Esophagus squamous epithelium (tissue), 5 donors: Measurements from ENCODE around the gene CHRNB2. TPM values are rescaled to one million over a fixed set of nuclear protein-coding genes. Genes with fewer than 3 reads are reported as not detected.

ENCODE experiments used
- DNase-seq: peaks from one replicate; lab custom pipeline; 2025; lab: John Stamatoyannopoulos, UW
- H3K27ac ChIP-seq, 4 donors: fragments of 200-600 bp; sonication (generic); one replicate each; pipeline ENCODE4 v1.5.1; 2016 to 2019; ENCODE audit warnings: mild to moderate bottlenecking in 1 of 4
- H3K27me3 ChIP-seq, 4 donors: fragments of 200-600 bp; sonication (generic); 1 replicate in 3 of 4; 2 replicates in 1 of 4; pipeline versions ENCODE4 v1.5.1 to v1.6.0; 2017 to 2021; ENCODE audit warnings: antibody characterized with exemption in 1 of 4
- H3K36me3 ChIP-seq, 3 donors: fragments of 200-600 bp; sonication (generic); one replicate each; pipeline ENCODE4 v1.5.1; 2016 to 2019
- H3K4me1 ChIP-seq, 3 donors: fragments of 200-600 bp; sonication (generic); one replicate each; pipeline ENCODE4 v1.5.1; 2017 to 2019
- H3K4me3 ChIP-seq, 4 donors: fragments of 200-600 bp; sonication (generic); 1 replicate in 3 of 4; 2 replicates in 1 of 4; pipeline ENCODE4 v1.5.1; 2016 to 2019; ENCODE audit warnings: mild to moderate bottlenecking in 2 of 4, moderate library complexity in 1 of 4
- H3K9me3 ChIP-seq, 3 donors: fragments of 200-600 bp; sonication (generic); one replicate each; pipeline ENCODE4 v1.5.1; 2016 to 2019
- POLR2A ChIP-seq, 4 donors: fragments of 450-650 bp; IDR thresholded peaks; one replicate each; pipeline ENCODE4 v1.6.1; 2017; ENCODE audit warnings: antibody characterized with exemption in 4 of 4, mild to moderate bottlenecking in 4 of 4, moderate library complexity in 3 of 4
- WGBS, 2 donors: methylation state at CpG; one replicate each; pipeline ENCODE4 v1.1.5; 2018; 5-methylcytosine and 5-hydroxymethylcytosine counted together
- intact Hi-C: fragments of 100-400 bp; cut with DNase I; formaldehyde crosslinking; loops from one replicate; pipeline ENCODE4 v1.15.0; 2022
- total RNA-seq, 4 donors: library from RNA; depleted of rRNA; stranded (reverse); fragments of >200 nt; gene quantifications; one replicate each; pipeline ENCODE4 v1.1.0, GENCODE V29; 2016
- TF ChIP-seq, protein P1 (sequence below), 6 experiments: fragments of 450-650 bp in 4 of 6; fragments of 200-600 bp in 2 of 6; sonication (generic) in 2 of 6; IDR thresholded peaks; one replicate each; pipeline ENCODE4 v1.5.1; 2016 to 2019; ENCODE audit warnings: antibody characterized with exemption in 6 of 6, mild to moderate bottlenecking in 4 of 6, moderate library complexity in 4 of 6
- donor health status: DM: yes; HTN: yes; CAD: no.

The CHRNB2 gene
- total RNA-seq, 4 donors from 2014 or later: 0.11 to 0.38 (median 0.16) TPM

DNA sequence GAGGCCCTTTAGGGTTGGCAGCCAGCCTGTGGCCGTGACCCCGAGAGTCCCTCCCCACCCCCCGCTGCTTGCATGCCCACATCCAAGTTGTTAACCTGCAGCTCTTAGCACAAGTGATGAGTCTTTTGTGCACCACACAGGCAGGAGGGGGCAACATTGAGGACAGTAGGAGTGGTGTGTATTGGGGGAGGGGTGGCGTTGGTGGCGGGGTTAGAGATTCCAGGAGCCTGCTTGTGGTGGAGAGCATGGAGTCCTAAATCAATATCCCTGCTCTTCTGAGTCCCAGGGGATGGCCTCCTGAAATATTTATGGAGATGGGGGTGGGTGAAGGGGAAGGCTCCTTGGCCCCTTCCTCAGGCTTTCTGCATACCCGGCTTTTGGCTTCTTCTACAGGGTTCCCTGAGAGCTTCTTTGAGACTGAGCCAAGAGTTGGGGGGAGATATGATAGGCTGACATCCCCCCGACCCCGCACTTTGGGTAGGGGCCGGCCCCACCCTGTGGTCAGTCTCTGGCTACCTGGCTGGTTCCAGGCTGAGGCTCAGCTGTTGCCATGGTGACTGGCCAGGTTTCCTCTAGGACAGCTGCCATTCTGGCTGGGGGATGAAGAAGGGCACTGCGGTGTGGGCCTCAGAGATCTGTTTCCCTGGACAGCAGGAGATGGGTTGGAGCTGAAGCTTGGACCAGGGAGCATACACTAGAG, 5.0 kb downstream of the CHRNB2 start:
- Histone ChIP-seq H3K4me1 (peaks cover 4 to 14% (median 7%) of the 10 kb centered on the region in 3 donors), H3K9me3 (no peaks in the 10 kb centered on the region), H3K36me3 (no peaks in the 10 kb centered on the region), H3K4me3 (no peak overlapping the region), H3K27ac (no peak overlapping the region), H3K27me3 (peaks cover 0 to 26% (median 0%) of the 10 kb centered on the region in 4 donors)
- no peak for DNase-seq
- WGBS, 2 donors: 76 to 79% methylated on average over 5 to 6 of the region's 10 CpGs
- intact Hi-C loops: no loop called here
- TF ChIP-seq, protein P1, sequence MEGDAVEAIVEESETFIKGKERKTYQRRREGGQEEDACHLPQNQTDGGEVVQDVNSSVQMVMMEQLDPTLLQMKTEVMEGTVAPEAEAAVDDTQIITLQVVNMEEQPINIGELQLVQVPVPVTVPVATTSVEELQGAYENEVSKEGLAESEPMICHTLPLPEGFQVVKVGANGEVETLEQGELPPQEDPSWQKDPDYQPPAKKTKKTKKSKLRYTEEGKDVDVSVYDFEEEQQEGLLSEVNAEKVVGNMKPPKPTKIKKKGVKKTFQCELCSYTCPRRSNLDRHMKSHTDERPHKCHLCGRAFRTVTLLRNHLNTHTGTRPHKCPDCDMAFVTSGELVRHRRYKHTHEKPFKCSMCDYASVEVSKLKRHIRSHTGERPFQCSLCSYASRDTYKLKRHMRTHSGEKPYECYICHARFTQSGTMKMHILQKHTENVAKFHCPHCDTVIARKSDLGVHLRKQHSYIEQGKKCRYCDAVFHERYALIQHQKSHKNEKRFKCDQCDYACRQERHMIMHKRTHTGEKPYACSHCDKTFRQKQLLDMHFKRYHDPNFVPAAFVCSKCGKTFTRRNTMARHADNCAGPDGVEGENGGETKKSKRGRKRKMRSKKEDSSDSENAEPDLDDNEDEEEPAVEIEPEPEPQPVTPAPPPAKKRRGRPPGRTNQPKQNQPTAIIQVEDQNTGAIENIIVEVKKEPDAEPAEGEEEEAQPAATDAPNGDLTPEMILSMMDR (IDR thresholded peaks at IDR 0.05): no peak
- no peak for TF ChIP-seq POLR2A (IDR thresholded peaks at IDR 0.05)

DNA sequence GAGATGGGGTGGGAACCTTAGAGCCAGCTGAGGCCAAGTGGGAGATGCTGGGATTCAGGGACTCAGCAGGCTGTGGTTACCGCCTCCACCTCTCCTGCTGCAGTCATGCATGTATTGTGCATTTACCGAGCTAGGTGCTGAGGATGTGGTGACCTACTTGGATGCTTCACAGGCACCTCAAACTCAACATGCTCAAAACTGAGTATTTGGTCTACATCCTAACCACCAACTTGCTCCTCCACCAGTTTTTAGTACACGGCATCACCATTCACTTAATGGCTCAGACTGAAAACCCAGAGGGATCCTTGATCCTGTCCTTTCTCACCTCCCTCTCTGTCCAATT, 5.6 kb downstream of the CHRNB2 start:
- H3K27me3 ChIP-seq: peaks cover 0 to 21% (median 0%) of the 10 kb centered on the region in 4 donors

DNA sequence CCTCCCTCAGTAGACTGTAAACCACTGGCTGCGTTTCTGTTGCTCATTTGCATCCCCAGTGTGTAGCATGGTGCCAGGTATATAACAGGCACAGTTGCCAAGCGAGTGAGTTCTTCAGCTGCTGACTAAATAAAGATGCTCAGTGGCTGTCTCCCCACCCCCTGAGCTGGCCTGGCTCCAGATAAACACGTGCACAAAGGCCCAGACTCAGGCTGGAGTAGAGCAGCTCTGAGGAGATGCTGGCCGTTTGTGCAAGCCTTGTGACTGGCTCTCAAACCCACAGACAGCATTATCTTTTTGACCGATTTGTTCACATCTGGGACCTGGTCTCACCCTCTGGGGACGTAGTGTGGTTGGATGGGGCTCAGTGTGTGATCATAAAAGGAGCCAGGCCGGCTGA, 7.1 kb downstream of the CHRNB2 start:
- no peak overlapping the region for H3K27ac ChIP-seq
- 17 to 19% methylated on average over 2 to 7 of the region's 7 CpGs for WGBS, 2 donors
- peaks cover 0 to 15% (median 4%) of the 10 kb centered on the region in 3 donors for H3K4me1 ChIP-seq
- H3K4me3 ChIP-seq: no peak overlapping the region
- H3K9me3 ChIP-seq: no peaks in the 10 kb centered on the region
- DNase-seq: no peak
- intact Hi-C loops: no loop called here
- H3K27me3 ChIP-seq: peaks cover 0 to 5% (median 0%) of the 10 kb centered on the region in 4 donors
- peaks cover 0 to 19% (median 0%) of the 10 kb centered on the region in 3 donors for H3K36me3 ChIP-seq
- TF ChIP-seq, protein P1 (IDR thresholded peaks at IDR 0.05): no peak
- TF ChIP-seq POLR2A (IDR thresholded peaks at IDR 0.05): no peak

More for the DNA sequence above, 5.6 kb downstream of the CHRNB2 start:
- TF ChIP-seq, protein P1 (IDR thresholded peaks at IDR 0.05): no peak
- no peak for TF ChIP-seq POLR2A (IDR thresholded peaks at IDR 0.05)
- peaks cover 2 to 14% (median 4%) of the 10 kb centered on the region in 3 donors for H3K4me1 ChIP-seq
- H3K27ac ChIP-seq: no peak overlapping the region
- no peak overlapping the region for H3K4me3 ChIP-seq
- 70 to 75% methylated on average over 3 of the region's 3 CpGs for WGBS, 2 donors
- intact Hi-C loops: no loop called here
- H3K36me3 ChIP-seq: peaks cover 0 to 4% (median 0%) of the 10 kb centered on the region in 3 donors
- no peaks in the 10 kb centered on the region for H3K9me3 ChIP-seq
- DNase-seq: no peak

DNA sequence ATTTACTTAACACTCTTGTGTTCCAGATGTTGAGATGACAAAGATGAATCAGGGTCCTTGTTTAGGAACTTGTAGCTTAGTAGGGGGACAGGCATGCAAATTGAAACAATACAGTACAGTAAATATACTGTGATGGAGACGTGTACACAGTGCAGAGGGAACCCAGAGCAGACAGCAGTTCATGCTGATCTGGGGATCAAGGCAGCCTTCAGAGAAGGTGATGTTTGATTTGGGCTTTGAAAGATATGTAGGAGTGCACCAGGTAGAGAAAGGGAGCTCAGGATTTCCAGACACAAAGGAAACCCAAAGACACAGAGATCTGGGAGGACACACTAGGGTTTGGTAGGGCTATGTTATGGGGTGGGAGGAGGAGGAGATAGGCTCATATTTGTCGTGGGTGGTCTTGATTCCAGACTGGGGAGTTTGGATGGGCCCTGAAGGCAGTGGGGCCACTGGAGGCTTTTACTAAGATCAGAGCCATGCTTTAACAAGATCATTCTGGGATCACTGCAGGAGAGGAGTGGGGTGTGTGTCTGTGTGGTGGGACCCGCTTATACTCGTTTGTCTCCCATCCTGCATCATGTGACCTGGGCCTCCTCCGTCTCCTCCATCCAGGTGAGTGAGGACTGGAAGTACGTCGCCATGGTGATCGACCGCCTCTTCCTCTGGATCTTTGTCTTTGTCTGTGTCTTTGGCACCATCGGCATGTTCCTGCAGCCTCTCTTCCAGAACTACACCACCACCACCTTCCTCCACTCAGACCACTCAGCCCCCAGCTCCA, 7.8 kb downstream of the CHRNB2 start:
- TF ChIP-seq POLR2A (IDR thresholded peaks at IDR 0.05): no peak
- TF ChIP-seq, protein P1 (IDR thresholded peaks at IDR 0.05): no peak
- Histone ChIP-seq H3K4me1 (peaks cover 0 to 15% (median 4%) of the 10 kb centered on the region in 3 donors), H3K4me3 (no peak overlapping the region), H3K27me3 (no peaks in the 10 kb centered on the region), H3K36me3 (peaks cover 0 to 26% (median 4%) of the 10 kb centered on the region in 3 donors), H3K27ac (no peak overlapping the region), H3K9me3 (no peaks in the 10 kb centered on the region)
- DNase-seq: no peak
- 65 to 77% methylated on average over 10 of the region's 10 CpGs for WGBS, 2 donors
- intact Hi-C loops: no loop called here
